ENCODE measurements around the gene MXI1.
"Not testable (repeated sequence)": the region's sequence is repeated elsewhere in the genome, so short reads cannot be mapped to it uniquely, and the experiment has no call there.

The MXI1 gene

GRCh38 chr10:110244550-110244949 lies 37.1 kb downstream of the MXI1 start:
- no peak for DNase-seq

DNA sequence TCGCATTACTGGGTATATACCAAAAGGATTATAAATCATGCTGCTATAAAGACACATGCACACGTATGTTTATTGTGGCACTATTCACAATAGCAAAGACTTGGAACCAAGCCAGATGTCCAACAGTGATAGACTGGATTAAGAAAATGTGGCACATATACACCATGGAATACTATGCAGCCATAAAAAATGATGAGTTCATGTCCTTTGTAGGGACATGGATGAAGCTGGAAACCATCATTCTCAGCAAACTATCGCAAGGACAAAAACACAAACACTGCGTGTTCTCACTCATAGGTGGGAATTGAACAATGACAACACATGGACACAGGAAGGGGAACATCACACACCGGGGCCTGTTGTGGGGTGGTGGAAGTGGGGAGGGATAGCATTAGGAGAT lies 40.4 kb downstream of the MXI1 start:
- not testable (repeated sequence) for DNase-seq

DNA sequence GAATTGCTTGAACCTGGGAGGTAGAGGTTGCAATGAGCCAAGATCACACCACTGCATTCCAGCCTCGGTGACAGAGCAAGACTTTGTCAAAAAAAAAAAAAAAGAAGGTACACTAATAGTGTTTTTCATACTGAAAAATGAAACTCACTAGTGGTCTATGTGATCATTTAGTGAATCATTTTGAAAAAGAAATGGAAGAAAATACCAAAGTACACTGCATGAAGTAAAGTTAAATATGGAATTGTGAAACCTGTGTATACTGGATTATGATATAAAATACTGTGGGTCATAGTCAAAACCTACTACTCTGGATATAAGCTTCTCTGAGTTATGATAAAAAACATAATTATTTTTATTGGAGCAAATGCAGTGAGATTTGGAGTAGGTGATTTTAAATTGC lies 42.1 kb downstream of the MXI1 start:
- not testable (repeated sequence) for DNase-seq

- DNase-seq, result not testable (repeated sequence)
Measured at GRCh38 chr10:110251392-110251791, 44.0 kb downstream of the MXI1 start.

DNA sequence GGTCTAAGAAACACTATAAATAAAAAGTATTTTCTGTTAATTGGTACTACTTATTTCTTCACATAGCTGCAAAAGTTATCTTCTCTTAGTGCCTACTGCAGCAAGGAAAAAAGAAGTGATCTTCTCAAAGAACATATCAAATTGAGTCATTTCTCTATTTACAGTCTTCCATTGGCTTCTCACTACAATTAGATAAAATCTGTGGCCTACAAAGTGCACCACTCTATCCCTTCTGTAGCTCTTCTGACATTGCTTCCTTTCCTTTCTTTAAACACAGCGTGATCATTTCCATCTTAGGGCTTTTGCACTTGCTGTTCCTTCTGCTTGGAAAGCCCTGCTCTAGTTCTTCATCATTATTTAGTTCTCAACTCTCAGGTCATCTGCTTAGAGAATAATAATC lies 44.7 kb downstream of the MXI1 start:
- no peak for DNase-seq

DNA sequence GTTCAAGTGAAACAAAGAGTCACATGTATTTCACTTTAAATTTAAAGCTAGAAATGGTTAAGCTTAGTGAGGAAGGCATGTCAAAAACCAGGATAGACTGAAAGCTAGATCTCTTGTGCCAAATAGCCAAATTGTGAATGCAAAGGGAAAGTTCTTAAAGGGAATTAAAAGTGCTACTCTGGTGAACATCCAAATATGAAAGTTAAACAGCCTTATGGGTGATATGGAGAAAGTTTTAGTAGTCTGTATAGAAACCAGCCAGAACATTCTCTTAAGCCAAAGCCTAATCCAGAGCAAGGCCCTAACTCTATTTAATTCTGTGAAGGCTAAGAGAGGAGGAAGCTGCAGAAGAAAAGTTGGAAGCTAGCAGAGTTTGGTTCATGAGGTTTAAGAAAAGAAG lies 47.1 kb downstream of the MXI1 start:
- DNase-seq, result no peak

DNA sequence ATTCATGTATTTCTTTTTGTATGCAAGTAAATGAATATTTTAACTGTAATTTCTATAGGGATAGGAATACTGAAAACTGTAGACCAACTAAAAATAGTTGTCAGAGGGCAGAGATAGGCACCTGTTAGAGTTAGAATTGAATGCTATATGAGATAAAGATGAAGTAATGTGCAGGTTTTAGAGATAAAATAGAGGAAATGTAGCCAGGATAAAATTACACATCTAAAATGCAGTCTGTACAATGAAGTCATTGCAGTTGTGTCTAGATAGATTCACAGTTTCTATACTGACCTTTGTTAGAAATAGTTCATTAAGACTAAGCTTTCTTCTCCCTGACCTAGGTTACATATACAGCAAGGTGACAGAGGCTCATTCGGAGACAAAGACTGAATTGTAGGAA lies 51.1 kb downstream of the MXI1 start:
- no peak for DNase-seq

DNA sequence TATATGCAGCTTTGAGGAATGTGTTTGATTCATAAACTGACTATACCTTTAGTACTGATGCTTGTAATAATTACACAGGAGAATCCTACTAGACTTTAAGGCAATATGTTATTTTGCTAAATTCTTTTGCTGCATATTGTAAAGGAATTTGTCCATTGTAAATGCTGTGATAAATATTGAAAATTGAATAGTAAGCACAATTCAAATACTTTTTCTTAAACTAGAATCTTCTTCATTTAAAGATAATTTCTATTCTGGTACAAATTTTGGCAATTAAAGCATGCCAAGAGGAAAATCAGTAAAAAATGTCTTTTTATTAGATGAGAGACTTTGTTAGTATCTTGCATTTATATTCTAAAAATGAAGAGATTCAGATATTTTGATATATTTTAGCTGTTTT lies 51.9 kb downstream of the MXI1 start:
- DNase-seq, result no peak

- DNase-seq, result no peak
Measured at GRCh38 chr10:110260746-110261477, 53.5 kb downstream of the MXI1 start.

GRCh38 chr10:110263164-110263563 lies 55.8 kb downstream of the MXI1 start:
- DNase-seq, result no peak

DNA sequence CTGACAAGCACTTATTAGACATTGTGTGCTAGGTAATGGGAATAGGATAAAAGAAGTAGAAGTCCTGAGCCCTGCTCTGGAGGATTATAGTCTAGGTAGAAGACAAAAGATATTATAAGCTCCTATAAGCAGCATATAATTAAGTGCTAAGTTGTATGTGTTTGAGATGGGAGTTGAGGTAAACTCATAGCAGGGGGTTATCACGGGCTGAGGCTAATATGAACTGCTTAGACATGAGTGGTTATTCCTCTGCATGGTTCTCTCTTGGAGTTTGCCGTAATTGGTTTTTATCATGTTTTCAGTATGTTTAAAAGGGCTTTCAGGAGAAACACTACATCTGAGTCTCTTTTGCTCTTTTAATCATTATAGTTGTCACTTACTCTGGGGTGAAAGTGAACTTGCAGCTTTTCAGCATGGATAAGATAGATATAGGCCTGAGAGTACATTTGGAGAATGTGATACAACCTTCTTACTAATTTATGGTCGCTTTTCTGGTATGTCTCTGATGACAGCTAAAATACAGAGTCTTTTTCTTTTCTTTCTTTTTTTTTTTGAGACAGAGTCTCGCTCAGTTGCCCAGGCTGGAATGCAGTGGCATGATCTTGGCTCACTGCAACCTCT lies 58.3 kb downstream of the MXI1 start:
- no peak for DNase-seq

- no peak for DNase-seq
Measured at GRCh38 chr10:110267276-110267675, 59.9 kb downstream of the MXI1 start.

DNA sequence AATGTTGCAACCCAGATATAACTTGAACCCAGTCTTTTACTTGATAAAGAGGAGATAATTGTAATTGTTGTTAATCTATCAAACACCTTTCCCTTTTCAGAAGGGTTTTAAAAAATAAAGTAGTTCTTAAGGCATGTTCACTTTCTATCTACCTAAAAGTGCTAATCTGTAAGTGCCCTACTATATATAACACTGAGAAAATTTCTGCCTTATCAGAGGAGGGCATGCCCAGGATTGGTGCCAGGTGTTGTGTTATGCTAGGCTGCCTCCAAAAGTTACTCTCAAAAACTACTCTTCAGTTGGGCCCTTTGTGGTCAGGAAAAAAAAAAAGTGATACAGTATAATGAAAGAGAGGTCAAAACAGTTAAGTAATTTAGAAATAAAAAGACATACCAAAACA lies 61.0 kb downstream of the MXI1 start:
- DNase-seq, result no peak

DNA sequence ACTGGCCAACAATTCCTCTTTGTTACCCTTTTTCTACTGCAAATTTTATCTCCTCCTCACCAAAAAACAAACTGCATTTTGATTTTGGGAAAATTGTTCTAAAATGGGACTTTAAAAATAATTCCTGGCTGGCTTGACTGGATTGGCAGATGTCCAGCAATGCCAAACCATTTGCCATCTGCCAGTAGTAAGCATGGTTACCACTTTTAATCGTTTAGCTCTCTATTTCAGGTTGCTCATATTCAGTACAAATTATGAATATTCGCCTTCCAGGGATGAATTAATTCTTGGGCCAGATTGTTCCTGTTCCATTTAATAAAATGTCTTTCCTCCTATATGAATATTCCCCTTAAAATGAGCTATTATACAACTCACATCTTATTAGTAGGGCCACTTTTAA lies 61.6 kb downstream of the MXI1 start:
- no peak for DNase-seq

DNA sequence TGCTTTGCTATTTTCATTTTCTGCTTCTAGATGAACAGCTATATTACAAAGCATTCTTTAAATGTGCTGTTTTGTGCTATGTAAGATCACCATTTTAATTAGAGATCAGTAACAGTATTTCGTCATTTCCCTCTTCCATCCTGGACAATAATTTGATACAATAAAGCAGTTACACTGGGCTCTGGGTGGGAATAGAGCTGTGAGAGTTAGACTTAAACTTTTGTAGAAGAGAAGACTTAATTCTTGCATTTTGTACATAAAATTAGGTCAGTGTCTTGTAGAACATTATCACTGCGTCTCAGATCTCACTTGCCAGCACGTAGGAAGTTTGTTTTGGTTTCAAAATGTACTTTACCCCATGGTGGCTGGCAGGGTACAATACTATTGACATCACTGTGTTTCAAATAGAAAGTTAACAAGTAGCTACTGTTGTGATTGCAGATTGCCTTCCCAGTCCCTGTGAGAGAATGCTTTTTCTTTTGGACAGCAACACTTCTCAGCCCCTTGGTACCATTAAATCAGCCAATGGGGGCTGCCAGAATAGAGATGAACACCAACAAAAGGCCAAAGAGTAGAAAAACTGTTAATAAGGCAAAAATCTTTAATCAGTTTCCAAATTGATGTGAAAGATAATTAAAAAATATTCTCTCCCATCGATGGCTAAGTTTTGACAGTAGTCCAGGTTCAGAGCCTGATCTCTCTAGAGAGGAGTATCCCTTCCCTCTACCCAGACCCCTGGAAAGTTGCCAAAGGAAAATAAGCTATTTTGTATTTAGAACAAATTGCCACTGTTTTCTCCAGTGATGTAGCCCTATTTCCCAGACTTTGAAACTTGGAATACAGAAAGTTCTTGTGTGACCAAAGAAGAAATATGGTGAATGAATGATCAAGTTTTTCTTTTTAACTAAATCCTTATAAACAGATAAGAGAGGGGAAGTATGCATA lies 62.2 kb downstream of the MXI1 start:
- DNase-seq, result no peak

DNA sequence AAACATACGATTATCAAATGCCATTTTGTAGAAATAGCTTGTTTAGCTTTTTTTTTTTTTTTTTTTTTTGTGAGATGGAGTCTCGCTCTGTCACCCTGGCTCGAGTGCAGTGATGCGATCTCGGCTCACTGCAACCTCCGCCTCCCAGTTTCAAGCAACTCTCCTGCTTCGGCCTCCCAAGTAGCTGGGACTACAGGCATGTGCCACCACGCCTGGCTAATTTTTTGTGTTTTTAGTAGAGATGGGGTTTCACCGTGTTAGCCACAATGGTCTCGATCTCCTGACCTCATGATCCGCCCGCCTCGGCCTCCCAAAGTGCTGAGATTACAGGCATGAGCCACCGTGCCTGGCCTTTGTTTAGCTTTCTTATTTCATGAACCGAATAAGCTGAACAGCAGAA lies 65.6 kb downstream of the MXI1 start:
- not testable (repeated sequence) for DNase-seq

- DNase-seq, result no peak
Measured at GRCh38 chr10:110273474-110273873, 66.1 kb downstream of the MXI1 start.

- DNase-seq, result no peak
Measured at GRCh38 chr10:110274072-110274627, 66.7 kb downstream of the MXI1 start.

GRCh38 chr10:110274647-110275046 lies 67.2 kb downstream of the MXI1 start:
- no peak for DNase-seq

DNA sequence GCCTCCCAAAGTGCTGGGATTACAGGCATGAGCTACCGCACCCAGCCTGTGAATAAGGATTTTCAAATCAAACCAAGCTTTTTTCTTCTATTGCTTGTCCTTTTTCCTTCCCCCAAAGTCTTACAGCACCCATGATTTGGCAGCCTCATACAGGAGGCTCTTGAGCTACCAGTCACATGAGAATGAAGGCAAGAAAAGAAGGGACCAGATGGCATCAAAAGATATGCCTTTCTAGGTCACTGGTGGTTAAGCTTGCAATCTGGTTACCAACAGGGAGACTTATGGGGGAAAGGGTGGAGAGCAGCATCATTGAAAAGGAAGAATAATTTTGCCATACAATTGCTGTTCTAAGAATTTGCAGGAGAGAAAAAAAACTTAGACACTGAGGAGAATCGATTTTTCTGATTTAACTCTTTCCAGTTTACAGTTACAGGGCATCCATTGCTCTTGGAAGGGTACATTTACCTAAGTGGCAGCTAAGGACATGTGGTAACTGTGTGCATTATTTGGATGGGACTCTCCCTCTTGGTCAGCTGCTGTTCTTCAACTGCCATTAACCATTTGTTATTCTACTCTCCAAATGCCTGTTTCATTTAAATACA lies 67.8 kb downstream of the MXI1 start:
- DNase-seq, result no peak

DNA sequence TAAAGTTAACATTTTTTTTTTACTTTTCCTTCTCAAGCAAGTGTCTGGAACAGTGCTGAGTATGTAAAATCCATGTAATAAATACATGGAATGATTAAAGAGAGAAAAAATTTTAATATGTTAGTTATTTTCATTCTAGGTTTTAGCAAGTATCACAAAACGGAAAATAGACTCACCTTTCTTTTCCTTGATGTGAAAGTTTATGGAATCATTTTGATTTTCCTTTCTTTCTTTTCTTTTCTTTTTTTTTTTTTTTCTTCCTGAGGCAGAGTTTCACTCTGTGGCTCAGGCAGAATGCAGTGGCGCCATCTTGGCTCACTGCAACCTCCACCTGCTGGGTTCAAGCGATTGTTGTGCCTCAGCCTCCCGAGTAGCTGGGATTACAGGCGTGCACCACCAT lies 69.2 kb downstream of the MXI1 start:
- no peak for DNase-seq

DNA sequence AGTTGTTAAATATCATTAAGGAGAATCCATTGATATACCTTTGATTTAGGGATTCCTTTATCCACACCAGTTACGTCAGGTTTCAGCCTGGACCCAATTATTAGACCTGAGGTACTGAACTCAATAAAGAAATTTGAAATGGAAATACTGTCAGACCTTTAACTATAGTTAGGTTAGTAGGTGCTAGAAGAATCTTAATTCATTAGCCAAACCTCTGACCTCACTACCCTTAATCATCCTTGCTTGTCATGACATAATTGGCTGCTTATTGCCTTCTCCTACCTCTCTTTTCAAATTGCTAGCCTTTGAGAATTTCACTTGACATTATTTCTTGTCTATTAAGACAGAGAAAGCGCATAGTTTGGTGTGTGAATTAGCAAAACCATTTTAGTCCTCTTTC lies 70.2 kb downstream of the MXI1 start:
- DNase-seq, result no peak

Measured in NCI-H748 treated with DMSO at 0.1 percent for 48 hours (cell line).